ENCODE data around the gene CHST13.
A peak's percentile ranks its signal among the peaks of the same experiment; 100 is the strongest.

The CHST13 gene

DNA sequence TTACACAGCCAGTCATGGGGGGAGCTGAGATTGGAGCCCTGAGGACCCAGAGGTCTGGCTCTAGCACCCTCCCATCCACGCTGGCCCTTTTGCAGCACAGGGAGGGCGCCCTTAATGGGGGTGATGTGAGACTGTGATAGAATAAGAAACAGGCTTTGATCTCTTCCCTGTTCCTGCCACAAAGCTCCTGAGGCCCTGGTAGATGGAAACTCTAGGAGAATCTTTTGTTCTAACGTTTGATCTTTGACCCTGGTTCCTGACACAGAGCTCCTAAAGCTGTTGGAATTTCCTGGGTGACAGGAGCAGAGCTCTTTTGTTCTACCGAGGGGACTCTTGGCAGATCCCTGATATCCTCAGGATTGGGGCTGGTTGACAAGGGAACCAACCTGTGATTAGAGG is 5.2 kb upstream of the CHST13 start:
- H3K4me1 Mint-ChIP-seq (ENCODE audit: low read depth), result peaks cover 29% of the 10 kb centered on the region
- H3K27me3 Mint-ChIP-seq, result peaks cover 3% of the 10 kb centered on the region
- no peaks in the 10 kb centered on the region for H3K36me3 Mint-ChIP-seq (ENCODE audit: low read depth)

DNA sequence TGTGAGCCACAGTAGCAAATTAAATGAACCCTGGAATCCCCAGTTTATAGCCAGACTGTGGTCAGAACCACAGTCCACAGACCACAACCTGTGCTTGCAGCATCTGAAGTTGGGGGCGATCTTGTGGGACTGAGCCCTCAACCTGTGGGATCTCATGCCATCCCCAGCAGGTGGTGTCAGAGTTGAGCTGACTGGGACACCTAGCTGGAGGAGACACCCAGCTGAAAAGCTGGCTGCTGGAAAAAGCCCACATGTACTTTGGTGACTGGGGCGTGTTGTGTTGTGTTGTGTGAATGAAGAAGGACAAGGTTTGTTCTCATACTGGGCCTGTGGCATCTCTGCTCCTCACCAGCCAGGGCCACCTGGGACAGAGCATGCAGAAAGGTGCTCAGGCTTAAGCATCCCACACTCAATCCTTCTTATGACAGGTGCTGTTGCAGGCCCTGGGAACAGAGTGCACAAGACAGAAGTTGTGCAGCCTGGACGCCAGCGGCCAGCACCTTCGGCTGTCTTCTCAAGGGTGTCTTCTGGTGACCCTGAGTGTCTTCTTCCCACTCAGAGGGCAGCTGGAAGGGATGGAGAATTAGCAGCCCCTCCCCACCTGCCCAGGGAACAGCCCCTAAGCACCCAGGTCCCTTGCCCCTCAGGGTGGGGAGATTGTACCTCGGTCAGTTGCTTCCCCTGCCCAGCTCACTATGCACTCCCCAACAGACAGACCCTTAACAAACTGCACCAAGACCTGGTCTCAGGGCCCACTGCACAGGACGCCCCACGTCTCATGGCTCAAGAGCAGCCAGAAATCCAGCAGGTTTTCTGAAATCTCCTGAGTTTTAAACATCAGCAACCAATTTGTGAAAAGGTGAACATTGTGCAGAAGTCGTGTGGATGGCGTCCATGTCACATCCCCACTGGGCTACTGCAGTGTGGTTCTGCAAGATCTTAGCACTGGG is 4.2 kb upstream of the CHST13 start:
- Mint-ChIP-seq H3K36me3 (ENCODE audit: low read depth) (peaks cover 6% of the 10 kb centered on the region), H3K4me1 (ENCODE audit: low read depth) (peaks cover 32% of the 10 kb centered on the region), H3K27me3 (peaks cover 3% of the 10 kb centered on the region), H3K4me3 (no peak overlapping the region), H3K9me3 (no peaks in the 10 kb centered on the region), H3K27ac (no peak overlapping the region)
- intact Hi-C loops (cut with micrococcal nuclease), result loop anchor here (5.0 to 10.0 kb wide), 4 partner anchors 98 to 1025 kb away; partner anchors contain the start of gene TXNRD3

More for the DNA sequence above, 5.2 kb upstream of the CHST13 start:
- H3K4me3 Mint-ChIP-seq, result no peak overlapping the region
- H3K9me3 Mint-ChIP-seq, result no peaks in the 10 kb centered on the region
- H3K27ac Mint-ChIP-seq, result no peak overlapping the region
- intact Hi-C loops (cut with micrococcal nuclease), result no loop called here

DNA sequence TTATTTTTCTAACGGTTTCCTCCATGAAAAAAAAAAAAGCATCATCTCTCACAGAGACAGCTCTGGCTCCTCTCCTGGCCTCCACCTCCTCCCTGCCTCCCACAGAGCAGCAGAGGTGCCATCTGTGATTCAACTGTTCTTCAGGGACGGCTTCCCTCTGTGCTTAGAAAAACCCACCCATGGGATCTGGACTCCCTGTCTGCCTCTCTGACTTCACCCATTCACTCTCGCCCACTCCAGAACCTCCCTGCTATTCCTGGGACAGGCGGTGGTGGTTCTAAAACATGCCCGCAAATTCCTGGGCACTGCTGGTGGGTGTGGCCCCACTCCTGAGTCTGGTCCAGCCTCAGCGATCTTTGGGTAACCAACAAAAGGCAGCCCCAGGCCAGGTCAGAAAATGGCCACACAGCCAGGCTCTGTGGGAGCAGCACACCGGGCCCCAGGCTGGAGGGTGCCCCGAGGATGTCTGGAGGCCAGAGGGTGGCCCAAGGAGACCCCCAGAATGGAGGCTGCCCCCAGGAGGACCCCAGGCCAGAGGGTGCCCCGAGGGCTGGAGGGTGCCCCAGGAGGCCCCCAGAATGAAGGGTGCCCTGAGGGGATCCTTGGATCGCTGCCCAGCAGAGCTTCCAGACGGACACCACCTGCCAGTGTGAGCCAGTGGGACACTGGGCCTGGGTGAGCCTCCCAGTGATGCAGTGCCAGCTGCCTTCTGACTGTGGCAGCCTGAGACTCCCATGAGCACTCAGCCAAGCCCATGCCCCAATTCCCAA is 2.6 kb upstream of the CHST13 start:
- Mint-ChIP-seq H3K9me3 (no peaks in the 10 kb centered on the region), H3K36me3 (ENCODE audit: low read depth) (peaks cover 21% of the 10 kb centered on the region), H3K4me1 (ENCODE audit: low read depth) (peaks cover 47% of the 10 kb centered on the region), H3K4me3 (no peak overlapping the region), H3K27me3 (peaks cover 3% of the 10 kb centered on the region), H3K27ac (no peak overlapping the region)
- intact Hi-C loops (cut with micrococcal nuclease), result loop anchor here (5.0 to 10.0 kb wide), 4 partner anchors 96 to 1023 kb away; partner anchors contain the start of gene TXNRD3

DNA sequence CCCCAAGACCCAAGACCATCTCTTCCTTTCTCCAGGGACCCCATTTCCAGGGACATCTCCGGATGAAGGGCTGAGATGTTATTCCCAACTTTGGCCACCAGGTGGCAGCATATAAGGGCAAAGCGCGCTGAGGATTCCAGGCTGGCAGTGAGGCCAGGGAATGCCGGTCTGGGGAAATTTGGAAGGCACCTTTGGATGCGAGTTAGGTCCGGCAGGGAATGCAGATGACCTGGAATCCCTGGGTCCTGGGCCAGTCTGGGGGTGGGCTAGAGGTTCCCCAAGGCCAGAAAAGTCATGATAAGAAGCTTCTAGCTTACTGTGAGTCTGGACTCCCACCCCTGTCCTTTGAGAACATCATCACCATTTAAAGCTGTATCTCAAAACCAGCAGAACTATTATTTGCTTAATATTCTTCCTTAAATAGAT is 1.6 kb upstream of the CHST13 start:
- peak overlapping the region; percentile 0 for H3K27ac Mint-ChIP-seq
- intact Hi-C loops (cut with micrococcal nuclease), result loop anchor here (5.0 to 10.0 kb wide), 4 partner anchors 95 to 1022 kb away; partner anchors contain the start of gene TXNRD3
- no peaks in the 10 kb centered on the region for H3K9me3 Mint-ChIP-seq
- peaks cover 27% of the 10 kb centered on the region for H3K36me3 Mint-ChIP-seq (ENCODE audit: low read depth)
- peaks cover 50% of the 10 kb centered on the region for H3K4me1 Mint-ChIP-seq (ENCODE audit: low read depth)
- no peak overlapping the region for H3K4me3 Mint-ChIP-seq
- peaks cover 3% of the 10 kb centered on the region for H3K27me3 Mint-ChIP-seq

DNA sequence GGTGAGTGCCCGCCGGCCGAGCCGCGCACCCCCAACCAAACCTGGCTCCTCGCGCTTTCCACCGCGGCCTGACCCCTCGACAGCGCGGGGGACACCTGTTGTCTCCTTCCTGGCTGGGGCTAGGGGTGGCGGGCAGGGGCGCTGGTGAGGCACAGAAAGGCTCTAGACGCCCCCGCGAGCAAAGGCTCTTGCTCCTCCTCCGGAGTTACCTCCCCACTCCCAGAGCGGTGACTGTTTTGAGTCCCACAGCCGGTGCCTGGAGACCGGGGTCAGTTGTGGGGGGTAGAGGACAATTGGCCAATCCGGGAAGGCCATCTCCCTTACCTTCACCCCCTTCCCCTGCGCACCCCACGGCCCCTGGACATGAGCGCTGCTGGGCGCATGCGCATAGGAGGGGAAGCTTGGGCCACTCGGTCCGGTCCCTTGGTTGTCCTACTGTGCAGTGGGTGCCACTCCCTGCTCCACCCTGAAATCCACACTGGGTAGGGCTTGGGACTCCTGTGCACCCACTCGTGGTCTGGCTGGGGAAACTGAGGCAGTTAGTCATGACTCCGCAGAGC is 554 bp downstream of the CHST13 start:
- H3K4me1 Mint-ChIP-seq (ENCODE audit: low read depth), result peaks cover 66% of the 10 kb centered on the region
- no peaks in the 10 kb centered on the region for H3K9me3 Mint-ChIP-seq
- H3K36me3 Mint-ChIP-seq (ENCODE audit: low read depth), result peaks cover 36% of the 10 kb centered on the region
- H3K4me3 Mint-ChIP-seq, result peak overlapping the region; percentile 84
- intact Hi-C loops (cut with micrococcal nuclease), result loop anchor here (5.0 to 10.0 kb wide), 4 partner anchors 93 to 1020 kb away; partner anchors contain the start of gene TXNRD3
- H3K27me3 Mint-ChIP-seq, result no peaks in the 10 kb centered on the region
- peak overlapping the region; percentile 97 for H3K27ac Mint-ChIP-seq

DNA sequence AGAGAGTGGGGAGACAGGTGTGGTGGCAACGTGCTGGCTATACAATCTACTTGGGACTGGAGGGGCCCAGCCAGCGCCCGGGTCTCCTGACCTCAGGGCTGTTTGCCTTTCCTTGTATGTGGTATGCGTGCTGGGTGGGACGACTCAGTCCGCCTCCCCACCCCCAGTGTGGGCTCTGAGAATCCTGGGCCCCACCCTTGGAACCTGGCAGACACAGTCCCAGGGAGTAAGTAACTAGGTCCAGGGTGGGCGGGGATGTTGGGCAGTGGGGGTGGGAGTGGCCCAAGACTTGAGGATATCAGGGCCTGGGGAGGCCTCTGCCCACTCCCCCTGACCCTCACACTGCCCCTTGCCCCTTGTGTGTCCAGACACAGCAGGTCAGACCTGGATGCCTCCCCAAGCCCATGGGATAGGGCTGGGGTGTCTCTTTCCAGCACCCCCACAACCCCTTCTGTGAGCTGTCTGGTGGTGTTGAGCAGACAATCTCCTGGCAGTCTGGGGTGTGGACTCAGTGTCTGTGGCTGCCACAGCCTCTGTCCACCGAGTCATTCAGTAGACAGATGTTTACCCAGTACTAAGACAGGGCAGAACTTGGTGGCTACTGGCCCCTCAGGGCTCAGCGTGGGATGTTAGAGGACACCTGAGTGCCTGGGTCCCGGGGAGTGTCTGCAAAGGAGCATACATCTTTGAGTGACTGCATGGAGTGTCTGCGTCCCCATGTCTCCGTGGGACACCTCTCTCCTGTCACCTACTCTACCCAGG is 1.3 kb downstream of the CHST13 start:
- H3K27ac Mint-ChIP-seq, result peak overlapping the region; percentile 97
- H3K36me3 Mint-ChIP-seq (ENCODE audit: low read depth), result peaks cover 36% of the 10 kb centered on the region
- H3K4me3 Mint-ChIP-seq, result peak overlapping the region; percentile 84
- no peaks in the 10 kb centered on the region for H3K27me3 Mint-ChIP-seq
- no peaks in the 10 kb centered on the region for H3K9me3 Mint-ChIP-seq
- intact Hi-C loops (cut with micrococcal nuclease), result loop anchor here (10.0 kb wide), 2 partner anchors 450 to 1020 kb away; no protein-coding TSS in a partner anchor
- H3K4me1 Mint-ChIP-seq (ENCODE audit: low read depth), result peaks cover 73% of the 10 kb centered on the region

DNA sequence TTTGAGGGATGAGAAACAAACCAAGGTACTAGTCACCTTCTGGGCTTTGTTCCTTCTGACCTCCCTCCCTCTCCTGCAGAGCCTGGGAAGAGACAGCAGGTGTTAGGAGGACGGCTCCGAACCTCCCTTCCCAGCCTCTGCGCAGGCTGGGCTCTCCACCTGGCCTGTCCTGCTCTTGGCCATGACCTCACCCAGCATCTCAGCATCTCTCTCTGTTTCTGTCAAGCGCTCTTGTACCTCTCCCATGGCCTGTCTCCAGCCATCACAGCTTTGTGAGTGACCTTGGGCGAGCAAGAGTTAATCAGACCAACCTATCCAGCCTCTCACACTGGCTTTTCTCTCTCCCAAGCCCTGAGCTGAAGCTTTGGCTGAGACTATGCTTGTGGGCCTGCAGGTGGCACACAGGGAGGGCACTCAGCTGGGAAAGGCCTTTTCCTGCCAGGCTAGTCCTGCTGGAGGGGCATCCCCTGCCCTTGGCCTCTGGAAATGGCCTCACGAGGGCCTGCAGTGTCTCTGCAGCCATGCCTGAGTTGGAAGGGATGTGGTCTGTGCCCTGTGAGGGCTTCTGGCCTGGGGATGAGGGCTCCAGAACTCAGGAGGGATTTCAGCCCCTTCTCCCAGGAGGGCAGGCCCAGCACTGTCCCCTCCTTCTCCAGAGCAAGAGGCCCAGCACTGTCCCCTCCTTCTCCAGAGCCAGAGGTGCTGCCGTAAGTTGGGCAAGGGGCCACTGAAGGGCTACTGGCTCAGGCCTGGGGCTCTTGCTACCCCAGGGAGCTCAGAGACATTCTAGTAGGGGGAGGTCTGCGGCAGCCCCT is 2.1 kb downstream of the CHST13 start:
- no peaks in the 10 kb centered on the region for H3K27me3 Mint-ChIP-seq
- intact Hi-C loops (cut with micrococcal nuclease), result loop anchor here (10.0 kb wide), 2 partner anchors 449 to 1019 kb away; no protein-coding TSS in a partner anchor
- peaks cover 81% of the 10 kb centered on the region for H3K4me1 Mint-ChIP-seq (ENCODE audit: low read depth)
- no peaks in the 10 kb centered on the region for H3K9me3 Mint-ChIP-seq
- peaks cover 36% of the 10 kb centered on the region for H3K36me3 Mint-ChIP-seq (ENCODE audit: low read depth)
- H3K27ac Mint-ChIP-seq, result peak overlapping the region; percentile 97
- peak overlapping the region; percentile 84 for H3K4me3 Mint-ChIP-seq

DNA sequence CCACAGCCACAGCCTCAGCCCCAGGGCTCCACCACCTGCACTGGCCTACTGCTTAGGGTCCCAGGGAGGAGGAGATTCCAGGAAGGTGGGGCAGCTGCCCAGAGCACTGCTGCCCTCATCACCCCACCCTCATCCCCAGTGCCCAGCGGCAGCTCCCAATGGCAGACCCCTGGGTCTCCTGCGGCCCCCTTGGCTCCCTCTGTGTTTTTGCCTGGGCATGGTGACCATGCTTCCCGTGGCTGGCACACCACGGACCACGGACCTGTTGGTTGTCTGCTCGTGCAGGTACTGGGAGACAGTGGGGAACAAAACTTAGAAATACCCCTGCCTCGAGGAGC is 2.7 kb downstream of the CHST13 start:
- H3K36me3 Mint-ChIP-seq (ENCODE audit: low read depth), result peaks cover 36% of the 10 kb centered on the region
- no peaks in the 10 kb centered on the region for H3K27me3 Mint-ChIP-seq
- peaks cover 83% of the 10 kb centered on the region for H3K4me1 Mint-ChIP-seq (ENCODE audit: low read depth)
- H3K9me3 Mint-ChIP-seq, result no peaks in the 10 kb centered on the region
- intact Hi-C loops (cut with micrococcal nuclease), result loop anchor here (10.0 kb wide), 2 partner anchors 448 to 1018 kb away; no protein-coding TSS in a partner anchor
- peak overlapping the region; percentile 97 for H3K27ac Mint-ChIP-seq
- H3K4me3 Mint-ChIP-seq, result no peak overlapping the region

DNA sequence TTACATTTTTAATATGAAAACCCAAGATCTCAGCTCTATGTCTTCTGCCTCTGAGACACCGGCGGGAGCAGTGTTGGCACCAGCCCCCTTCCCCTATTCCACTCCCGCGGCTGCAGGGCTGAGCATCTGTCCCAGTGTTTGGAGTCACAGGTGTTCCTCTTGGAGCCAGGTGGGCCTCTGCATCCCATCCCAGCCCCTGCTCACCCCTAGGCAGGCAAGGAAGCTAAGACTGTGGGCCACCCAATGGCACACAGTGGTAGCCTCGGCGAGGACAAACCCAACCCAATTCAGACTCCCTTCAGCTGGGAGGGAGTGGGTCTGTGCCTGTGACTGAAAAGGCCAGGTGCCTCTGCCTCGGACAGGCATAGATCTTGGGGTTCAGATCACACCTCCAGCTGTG is 3.1 kb downstream of the CHST13 start:
- Mint-ChIP-seq H3K4me1 (ENCODE audit: low read depth) (peaks cover 80% of the 10 kb centered on the region), H3K4me3 (peak overlapping the region; percentile 20), H3K36me3 (ENCODE audit: low read depth) (peaks cover 36% of the 10 kb centered on the region), H3K27ac (peak overlapping the region; percentile 97), H3K9me3 (no peaks in the 10 kb centered on the region), H3K27me3 (no peaks in the 10 kb centered on the region)
- intact Hi-C loops (cut with micrococcal nuclease), result loop anchor here (10.0 kb wide), 2 partner anchors 448 to 1018 kb away; no protein-coding TSS in a partner anchor

DNA sequence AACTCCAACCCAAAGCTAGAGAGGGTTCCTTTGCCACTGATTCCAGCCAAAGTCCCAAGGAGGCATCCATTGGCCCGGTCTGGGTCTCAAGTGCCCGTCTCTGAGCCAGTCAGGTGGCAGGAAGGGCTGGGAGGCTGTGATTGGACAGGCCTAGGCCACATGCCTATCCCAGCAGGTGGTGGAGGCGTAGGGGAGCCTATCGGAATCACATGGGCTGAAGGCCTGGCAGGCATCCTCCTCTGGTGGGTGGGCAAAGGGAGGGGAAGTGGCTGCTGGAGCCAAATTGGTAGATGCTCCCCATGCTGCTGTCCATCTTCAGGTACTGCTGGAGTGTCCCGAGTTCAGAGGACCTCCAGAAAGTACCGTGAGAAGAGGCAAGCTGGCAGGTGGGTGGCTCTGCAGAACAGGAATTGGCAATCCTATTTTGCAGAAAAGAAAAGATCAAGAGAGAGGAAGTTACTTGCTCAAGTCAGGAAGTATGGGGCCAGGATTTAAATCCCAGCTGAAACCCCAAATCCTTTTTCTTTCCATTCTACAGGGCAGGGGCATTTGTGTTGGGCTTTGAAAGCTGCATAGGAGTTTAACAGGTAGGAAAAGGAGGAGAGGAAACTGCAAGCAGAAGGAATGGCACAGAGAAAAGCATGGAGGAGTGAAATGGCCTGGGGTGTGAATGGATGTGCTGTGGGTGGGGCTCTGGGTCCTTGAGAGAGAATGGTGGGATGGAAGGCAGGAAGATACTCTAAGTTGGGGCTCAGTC is 3.7 kb downstream of the CHST13 start:
- H3K4me3 Mint-ChIP-seq, result peak overlapping the region; percentile 20
- intact Hi-C loops (cut with micrococcal nuclease), result loop anchor here (10.0 kb wide), 2 partner anchors 447 to 1017 kb away; no protein-coding TSS in a partner anchor

DNA sequence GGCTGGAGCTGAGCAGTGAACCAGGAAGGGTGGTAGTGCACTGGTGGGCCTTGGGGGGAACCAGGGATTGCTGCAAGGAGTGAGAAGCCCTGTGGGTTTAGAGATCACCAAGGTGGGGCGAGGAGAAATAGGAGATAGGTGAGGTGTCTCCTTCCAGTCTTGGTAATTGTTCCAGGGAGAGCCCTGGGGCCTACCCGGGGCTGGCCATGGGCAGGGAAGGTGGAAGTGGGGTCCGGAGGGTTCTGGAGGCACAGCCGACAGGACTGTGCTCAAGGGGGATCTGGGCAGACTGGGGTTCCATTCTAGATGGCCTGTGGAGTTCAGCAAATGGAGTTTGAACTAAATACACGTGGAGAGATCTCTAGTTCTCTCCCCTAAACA is 4.5 kb downstream of the CHST13 start:
- H3K36me3 Mint-ChIP-seq (ENCODE audit: low read depth), result peaks cover 36% of the 10 kb centered on the region
- intact Hi-C loops (cut with micrococcal nuclease), result loop anchor here (10.0 kb wide), 2 partner anchors 446 to 1016 kb away; no protein-coding TSS in a partner anchor
- peak overlapping the region; percentile 97 for H3K27ac Mint-ChIP-seq
- H3K27me3 Mint-ChIP-seq, result no peaks in the 10 kb centered on the region
- H3K4me3 Mint-ChIP-seq, result peak overlapping the region; percentile 34
- H3K4me1 Mint-ChIP-seq (ENCODE audit: low read depth), result peaks cover 71% of the 10 kb centered on the region
- no peaks in the 10 kb centered on the region for H3K9me3 Mint-ChIP-seq

More for the DNA sequence above, 3.7 kb downstream of the CHST13 start:
- peaks cover 74% of the 10 kb centered on the region for H3K4me1 Mint-ChIP-seq (ENCODE audit: low read depth)
- H3K27ac Mint-ChIP-seq, result peak overlapping the region; percentile 97
- H3K9me3 Mint-ChIP-seq, result no peaks in the 10 kb centered on the region
- H3K27me3 Mint-ChIP-seq, result no peaks in the 10 kb centered on the region
- H3K36me3 Mint-ChIP-seq (ENCODE audit: low read depth), result peaks cover 36% of the 10 kb centered on the region
